GM12872 (cell line): ENCODE measurements around the gene ESRRB.

Experiments used
- CTCF ChIP-seq: IDR thresholded peaks from 3 replicates; pipeline ENCODE4 v1.5.1; 2011; ENCODE audit warnings: low read depth, mild to moderate bottlenecking, low read length, moderate library complexity; ENCODE audit not compliant: insufficient read depth

Gene ESRRB

GRCh38 chr14:76331328-76332011, 44.5 kb upstream of the ESRRB start:
- no peak for TF ChIP-seq CTCF

GRCh38 chr14:76333664-76334063, 42.3 kb upstream of the ESRRB start:
- TF ChIP-seq CTCF, result no peak

- no peak for TF ChIP-seq CTCF
These were observed 41.6 kb upstream of the ESRRB start for GRCh38 chr14:76334316-76334715.

- TF ChIP-seq CTCF, result no peak
These were observed 39.1 kb upstream of the ESRRB start for GRCh38 chr14:76336876-76337275.

GRCh38 chr14:76337635-76338545, 38.0 kb upstream of the ESRRB start:
- TF ChIP-seq CTCF, result no peak

GRCh38 chr14:76339728-76340615, 36.0 kb upstream of the ESRRB start:
- TF ChIP-seq CTCF, result no peak

- TF ChIP-seq CTCF, result no peak
These were observed 32.6 kb upstream of the ESRRB start for GRCh38 chr14:76343386-76343785.
